CD4-positive, alpha-beta T cell treated with Interleukin-17A for 4 hours (primary cell): ENCODE measurements around the gene C5orf46.
"Not testable (repeated sequence)": the region's sequence is repeated elsewhere in the genome, so short reads cannot be mapped to it uniquely, and the experiment has no call there.

Experiments
- DNase-seq: peaks from one replicate; pipeline ENCODE4 v3.0.0-alpha.2; 2020; ENCODE audit warnings: mixed read lengths

Gene C5orf46

DNA sequence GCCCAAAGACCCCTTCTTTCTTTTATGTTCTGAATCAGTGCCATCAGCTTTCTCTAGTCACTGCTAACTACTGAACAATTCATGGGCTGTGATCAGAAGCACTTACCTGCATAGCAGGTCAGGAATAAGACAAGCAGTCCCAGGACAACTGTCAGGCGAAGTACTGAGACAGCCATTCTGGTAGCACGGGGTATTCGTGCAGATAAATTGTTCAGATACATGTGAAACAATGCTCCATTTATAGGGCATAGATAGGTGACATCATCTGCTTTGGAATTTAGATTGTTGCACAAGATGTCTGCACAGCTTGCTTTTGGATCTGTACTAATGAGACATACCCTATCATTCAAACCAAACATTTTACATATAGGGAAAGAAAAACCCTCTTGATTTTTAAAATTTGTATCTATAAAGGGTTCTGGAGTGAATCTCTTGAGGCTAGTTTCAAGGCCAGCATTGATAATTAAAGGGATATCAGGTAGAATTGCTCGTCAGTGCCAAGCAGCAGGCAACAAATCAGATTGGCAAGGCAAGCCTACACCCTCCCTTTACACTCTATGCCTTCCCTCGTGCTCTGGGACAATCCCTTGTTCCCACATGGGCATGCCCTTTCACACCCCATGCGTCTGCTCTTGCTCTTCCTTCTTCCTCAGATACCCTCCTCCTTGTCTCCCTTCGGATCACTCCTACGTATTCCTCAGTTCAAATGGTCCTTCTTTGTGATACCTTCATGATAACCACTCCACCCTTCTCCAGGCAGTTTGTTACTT lies at the start of gene C5orf46:
Gene C5orf46, minus strand, starts transcription at position 213 of the 770 bp plus-strand sequence. Its CDS starts 37 bp downstream, at position 176.
- no peak for DNase-seq

GRCh38 chr5:147954971-147955370 lies 48.6 kb upstream of the C5orf46 start:
- DNase-seq, result no peak

DNA sequence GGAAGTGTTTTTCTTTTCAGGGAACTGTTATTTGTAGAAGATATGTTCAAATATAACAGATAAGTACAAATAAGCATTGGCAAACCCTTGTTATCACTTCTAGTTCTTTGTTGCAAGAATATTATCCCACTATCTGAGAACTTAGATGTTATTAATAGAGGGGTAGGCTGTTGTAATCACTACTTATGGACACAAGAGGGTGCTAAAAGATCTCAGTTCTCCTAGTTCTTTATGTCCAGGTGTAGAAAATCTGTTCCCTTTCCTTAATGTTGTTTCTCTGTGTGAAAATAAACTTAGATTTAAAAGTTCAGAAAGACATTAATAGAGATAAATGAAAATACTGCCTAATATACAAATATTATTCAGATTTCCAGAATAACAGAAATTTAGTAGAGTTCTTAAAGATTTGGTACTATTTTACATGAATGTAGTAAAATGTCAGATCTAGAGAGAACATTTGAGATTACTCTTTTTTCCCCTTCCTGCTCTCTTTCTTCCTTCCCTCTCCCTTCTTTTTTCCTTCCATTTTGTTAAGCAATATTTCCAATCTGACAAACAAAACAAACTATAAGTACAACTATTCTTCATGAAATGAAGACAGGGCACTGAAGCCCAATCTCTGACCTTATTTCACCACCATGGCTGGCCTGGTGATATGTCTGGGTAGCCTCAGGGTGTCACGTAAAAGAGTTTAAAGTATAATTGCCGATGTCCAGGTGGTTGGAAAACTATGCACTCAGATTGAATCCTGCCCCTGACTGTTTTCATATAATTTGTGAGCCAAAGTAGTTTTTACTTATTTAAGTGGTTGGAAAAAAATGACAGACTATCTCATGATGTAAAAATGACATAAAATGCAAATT lies 43.6 kb upstream of the C5orf46 start:
- DNase-seq, result no peak

DNA sequence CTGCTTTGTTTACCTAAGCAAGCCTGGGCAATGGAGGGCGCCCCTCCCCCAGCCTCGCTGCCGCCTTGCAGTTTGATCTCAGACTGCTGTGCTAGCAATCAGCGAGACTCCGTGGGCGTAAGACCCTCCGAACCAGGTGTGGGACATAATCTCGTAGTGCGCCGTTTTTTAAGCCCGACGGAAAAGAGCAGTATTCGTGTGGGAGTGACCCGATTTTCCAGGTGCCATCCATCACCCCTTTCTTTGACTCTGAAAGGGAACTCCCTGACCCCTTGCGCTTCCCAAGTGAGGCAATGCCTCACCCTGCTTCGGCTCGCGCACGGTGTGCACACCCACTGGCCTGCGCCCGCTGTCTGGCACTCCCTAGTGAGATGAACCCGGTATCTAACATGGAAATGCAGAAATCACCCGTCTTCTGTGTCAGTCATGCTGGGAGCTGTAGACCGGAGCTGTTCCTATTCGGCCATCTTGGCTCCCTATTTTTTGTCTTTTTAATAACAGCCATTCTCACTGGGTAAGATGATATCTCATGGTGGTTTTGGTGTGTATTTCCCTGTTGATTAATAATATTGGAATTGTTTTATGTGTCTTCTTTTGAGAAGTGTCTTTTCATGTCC lies 40.4 kb upstream of the C5orf46 start:
- DNase-seq, result not testable (repeated sequence)

GRCh38 chr5:147939431-147940114 lies 33.2 kb upstream of the C5orf46 start:
- DNase-seq, result no peak

GRCh38 chr5:147935032-147935431 lies 28.7 kb upstream of the C5orf46 start:
- no peak for DNase-seq

DNA sequence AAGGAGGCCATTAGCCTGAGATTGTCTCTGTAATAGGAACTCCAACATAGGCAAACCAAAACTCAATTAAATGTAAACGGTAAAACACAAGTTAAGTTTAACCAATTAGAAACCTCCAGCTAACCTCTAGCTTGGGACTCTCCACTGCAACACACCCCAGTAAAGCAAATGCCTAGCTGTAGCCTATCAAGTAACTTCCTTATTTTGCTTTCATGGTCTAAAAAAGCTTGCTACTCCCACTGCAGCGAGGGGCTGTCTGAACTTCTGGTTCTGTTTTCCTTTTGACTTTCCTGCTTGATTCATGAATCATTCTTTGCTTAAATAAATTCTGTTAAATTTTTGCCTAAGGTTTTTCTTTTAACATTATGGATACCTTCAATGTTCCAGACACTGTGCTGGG lies 24.4 kb upstream of the C5orf46 start:
- DNase-seq, result no peak

- no peak for DNase-seq
These were observed 21.6 kb upstream of the C5orf46 start for GRCh38 chr5:147927901-147928300.

DNA sequence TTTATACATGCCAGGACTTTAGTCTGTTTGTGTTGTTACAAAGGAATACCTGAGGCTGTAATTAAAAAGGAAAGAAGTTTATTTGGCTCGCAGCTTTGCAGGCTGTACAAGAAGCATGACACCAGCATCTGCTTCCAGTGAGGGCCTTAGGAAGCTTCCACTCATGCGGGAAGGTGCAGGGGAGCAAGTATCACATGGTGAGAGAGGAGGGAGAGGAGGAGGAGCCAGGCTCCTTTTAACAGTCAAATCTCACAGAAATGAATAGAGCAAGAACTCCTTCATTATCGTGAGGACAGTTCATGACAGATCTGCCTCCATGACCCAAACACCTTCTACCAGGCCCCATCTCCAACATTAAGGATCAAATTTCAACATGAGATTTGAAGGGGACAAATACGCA lies 18.7 kb upstream of the C5orf46 start:
- DNase-seq, result no peak

DNA sequence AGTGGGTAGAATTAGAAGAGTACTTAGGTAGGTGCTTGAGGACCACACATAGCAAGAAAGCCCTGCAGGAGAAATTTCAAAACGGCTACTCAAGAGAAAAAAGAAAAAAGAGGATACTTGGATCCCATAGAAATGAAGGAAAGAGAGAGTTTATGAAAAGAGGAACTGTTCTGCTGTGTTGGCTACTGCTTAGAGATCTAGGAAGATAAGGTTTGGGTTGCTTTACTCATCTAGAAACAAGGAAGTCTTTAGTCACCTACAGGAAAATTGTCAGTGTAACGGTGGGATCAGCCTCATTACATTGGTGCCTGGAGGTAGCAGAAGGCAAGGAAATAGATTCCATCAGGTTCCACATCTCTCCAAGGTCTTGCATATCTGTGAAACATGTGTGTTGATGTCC lies 14.8 kb upstream of the C5orf46 start:
- no peak for DNase-seq

GRCh38 chr5:147920420-147921030 lies 14.2 kb upstream of the C5orf46 start:
- DNase-seq, result no peak

GRCh38 chr5:147918899-147919298 lies 12.6 kb upstream of the C5orf46 start:
- no peak for DNase-seq

DNA sequence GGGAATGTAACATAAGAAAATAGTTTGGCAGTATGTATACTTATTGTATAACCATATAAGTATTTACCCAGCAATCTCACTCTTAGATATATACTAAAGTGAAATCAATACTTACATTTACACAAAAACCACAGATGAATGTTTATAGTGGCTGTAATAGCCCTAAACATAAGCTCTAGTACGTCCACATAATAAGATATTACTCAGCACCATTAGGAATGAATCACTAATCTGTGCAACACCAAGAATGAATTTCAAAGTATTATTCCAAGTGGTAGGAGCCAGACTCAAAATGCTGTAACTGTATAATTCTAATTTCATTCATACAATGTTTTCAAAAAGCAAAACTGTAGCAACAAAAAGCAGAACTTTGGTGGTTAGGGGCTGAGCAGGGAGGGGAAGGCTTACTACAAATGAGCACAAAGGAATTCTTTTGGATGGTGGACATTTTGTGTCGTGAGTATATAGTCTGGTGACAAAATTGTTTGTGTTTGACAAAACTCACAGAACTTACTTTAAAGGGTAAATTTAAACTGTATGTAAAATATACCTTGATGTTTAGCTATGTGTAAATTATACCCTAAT lies 11.9 kb upstream of the C5orf46 start:
- no peak for DNase-seq

GRCh38 chr5:147913786-147914185 lies 7.4 kb upstream of the C5orf46 start:
- no peak for DNase-seq

DNA sequence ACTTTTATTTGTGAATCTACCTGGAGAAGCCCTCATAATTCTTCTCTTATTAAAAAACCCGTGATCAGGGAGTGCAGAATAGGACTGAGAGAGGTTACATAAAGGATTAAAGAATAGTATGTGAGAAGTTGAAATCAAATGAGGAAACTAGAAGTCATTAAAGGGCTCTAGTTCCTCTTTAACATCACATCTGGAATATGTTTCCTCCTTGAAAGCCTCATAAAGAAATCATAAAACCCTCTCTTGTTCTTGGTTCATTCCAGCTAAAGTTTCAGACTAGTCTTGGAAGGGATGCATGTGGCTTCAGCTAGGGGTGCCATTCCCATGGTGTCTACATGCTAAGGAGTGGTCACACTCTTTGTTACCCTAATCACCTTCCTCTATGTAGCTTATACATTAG lies 5.7 kb upstream of the C5orf46 start:
- no peak for DNase-seq

GRCh38 chr5:147911427-147911826 lies 5.1 kb upstream of the C5orf46 start:
- no peak for DNase-seq

- no peak for DNase-seq
These were observed 2.2 kb downstream of the C5orf46 start for GRCh38 chr5:147904110-147904509.

DNA sequence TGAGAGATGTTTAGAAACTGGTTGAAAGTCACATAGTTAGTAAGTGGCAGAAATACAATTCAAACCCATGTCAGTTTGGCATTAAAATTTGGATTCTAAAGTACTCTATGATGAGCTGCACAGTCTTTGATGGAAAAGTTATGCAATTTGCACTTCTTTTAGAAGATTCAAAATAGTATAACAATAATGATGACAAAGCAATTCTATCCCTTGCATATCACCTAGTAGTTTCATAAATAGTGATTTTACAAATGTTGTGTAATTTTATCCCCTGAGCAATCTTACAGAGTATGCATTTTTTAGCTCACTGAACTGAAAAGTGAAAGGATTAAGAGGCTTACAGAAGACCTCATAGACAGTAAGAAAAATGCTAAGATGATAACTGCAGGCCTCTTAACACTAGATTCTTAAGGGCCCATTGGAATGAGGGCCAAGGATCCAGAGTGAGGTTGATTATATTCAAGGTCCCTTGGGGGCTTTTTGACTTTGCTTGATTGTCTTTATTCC lies 3.7 kb downstream of the C5orf46 start:
- no peak for DNase-seq

DNA sequence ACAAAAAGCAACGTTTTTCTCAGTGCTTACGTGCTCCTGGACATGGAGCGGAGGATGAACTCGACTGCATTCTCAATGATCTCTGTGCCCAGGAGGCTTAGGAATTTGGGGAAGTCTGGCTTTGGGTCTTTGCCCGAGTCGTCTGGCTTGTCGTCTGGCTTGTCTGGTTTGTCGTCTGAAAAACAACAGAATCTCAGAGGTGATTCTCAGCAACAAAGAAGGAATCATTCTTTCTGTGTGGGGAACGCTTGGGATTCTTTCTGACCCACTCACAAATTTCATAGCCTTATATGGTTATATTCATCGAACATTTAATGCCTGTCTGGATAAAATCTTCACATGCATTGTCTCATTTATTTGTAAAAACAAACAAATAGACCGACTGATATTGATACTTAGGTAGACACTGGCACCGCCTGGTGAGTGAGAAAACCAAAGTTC lies 4.7 kb downstream of the C5orf46 start:
- DNase-seq, result no peak

DNA sequence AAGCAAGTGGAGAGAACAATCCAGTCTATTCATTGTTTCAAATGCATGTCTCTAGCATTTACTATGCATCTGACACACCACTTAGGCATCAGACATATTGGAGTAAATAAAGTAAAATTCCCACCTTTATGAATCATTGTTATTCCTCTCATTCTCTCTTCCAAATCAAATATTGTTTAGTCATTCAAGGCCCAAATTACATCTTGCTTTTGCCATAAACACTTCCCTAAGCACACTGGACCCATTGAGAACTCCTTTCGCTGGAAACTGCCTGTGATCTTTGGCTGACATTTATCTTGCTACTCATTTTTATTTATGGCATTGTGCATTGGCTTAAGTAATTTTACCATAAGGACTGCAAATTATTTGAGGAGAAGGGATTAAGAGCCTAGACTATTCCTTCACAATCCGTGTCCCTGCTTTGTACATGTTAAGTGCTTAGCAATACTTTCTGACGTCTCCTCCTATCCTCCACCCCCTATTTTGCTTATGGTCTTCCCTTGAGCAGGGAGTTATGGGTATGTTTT lies 7.4 kb downstream of the C5orf46 start:
- no peak for DNase-seq

DNA sequence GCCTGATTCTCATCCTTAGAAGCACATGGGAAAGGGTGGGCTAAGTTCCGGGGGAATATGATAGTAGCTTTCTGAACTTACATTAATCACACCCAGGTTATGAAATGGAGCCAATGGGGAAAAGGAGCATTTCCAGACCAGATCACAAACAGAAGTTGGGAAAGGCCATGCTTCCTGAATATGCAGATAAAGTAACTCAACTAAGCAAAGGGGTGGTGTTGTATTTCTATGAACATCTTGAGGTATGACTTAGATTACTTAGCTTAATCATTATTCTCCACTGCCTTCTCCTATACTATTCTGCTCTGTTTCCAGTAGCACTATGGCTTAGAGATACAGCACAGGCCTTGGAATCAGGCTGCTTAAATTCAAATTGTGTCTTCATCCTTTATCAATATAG lies 10.5 kb downstream of the C5orf46 start:
- DNase-seq, result no peak

DNA sequence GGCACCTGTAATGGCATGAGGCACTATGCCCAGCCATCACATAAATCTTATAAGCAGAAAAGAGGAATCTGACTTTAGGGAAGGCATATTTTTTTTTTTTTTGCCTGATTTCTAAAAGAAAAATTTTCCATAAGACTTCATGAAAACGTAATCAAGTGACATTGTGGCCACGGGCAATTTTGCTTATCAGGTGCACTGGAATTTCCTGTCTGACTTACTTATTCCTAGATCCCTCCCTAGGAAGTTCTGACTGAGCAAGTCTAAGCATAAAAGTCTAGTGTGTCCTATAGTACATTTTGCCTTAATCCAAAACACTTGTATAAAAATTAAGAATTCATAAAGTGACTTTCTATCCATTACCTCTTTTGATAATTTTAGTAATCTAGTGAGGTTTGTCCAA lies 12.5 kb downstream of the C5orf46 start:
- DNase-seq, result no peak
